GM21786 (cell line): ENCODE data around the gene RHCE.
"Not testable (repeated sequence)": the region's sequence is repeated elsewhere in the genome, so short reads cannot be mapped to it uniquely, and the experiment has no call there.

Experiments used
- ATAC-seq: cut with Tn5 transposase; IDR thresholded peaks from one replicate; pipeline ENCODE4 v1.9.1; 2021; ENCODE audit not compliant: unreplicated experiment

Gene RHCE

GRCh38 chr1:25402947-25403803 lies 17.4 kb downstream of the RHCE start:
- not testable (repeated sequence) for ATAC-seq

GRCh38 chr1:25398079-25398478 lies 22.5 kb downstream of the RHCE start:
- ATAC-seq, result not testable (repeated sequence)

- not testable (repeated sequence) for ATAC-seq
These were observed 23.1 kb downstream of the RHCE start for GRCh38 chr1:25397549-25397948.

DNA sequence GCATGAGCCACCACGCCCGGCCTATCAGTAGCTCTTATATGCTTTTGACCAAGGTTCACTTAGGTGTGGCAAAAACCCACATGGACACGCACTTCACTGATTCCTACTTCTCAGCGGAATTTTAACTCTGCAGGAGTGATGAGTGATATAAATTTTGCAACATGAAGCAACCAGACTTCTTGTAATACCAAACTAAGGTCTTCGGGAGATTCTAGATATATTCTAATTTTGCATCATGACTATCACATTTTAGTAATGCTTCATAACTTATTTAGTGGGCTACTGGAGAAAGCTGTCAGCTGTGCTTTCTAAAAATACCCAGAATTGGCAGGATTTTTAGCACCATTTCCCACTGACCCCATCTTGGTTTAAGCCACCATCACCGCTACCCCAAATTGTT lies 27.8 kb downstream of the RHCE start:
- no peak for ATAC-seq

DNA sequence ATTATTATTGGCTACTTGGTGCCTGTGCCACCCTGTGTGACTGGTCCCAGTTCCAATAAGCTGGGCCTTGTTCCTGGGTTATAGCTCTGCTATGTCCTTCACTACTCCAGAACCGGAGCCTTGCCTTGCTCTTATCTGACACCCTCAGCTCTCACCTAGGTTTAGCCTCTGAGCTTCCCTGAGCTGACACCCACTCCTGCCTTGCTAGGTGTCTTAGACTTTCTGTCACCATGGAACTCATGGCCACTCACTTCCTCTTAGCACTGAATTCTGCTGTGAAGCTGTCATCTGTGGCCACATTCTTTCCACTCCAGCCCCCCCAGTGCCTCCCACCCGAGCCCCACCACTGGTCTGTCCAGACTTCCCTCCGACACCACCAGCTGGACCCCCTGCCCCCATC lies 30.9 kb downstream of the RHCE start:
- not testable (repeated sequence) for ATAC-seq

- ATAC-seq, result not testable (repeated sequence)
These were observed 31.9 kb downstream of the RHCE start for GRCh38 chr1:25388691-25389090.

- not testable (repeated sequence) for ATAC-seq
These were observed 33.5 kb downstream of the RHCE start for GRCh38 chr1:25387096-25387495.

GRCh38 chr1:25383875-25384274 lies 36.8 kb downstream of the RHCE start:
- not testable (repeated sequence) for ATAC-seq

- not testable (repeated sequence) for ATAC-seq
These were observed 37.5 kb downstream of the RHCE start for GRCh38 chr1:25383090-25383489.

DNA sequence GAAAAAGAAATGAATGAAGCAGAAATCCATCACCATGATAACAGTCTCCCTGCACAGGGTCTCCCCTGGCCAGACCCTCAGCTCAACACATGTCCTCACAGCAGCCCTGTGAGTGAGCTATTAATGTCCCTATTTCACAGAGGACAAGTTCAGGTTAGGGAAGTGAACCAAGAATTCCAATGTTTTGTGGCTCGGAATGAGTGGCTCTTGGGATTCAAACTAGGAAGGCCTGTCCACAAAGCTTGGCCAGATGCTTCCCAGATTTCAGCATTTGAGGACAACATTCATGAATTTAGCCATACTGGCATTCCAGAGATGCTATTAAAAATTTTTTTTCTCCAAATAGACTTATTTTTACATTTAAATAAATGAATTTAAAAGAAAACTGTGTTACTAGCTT lies 38.1 kb downstream of the RHCE start:
- not testable (repeated sequence) for ATAC-seq

DNA sequence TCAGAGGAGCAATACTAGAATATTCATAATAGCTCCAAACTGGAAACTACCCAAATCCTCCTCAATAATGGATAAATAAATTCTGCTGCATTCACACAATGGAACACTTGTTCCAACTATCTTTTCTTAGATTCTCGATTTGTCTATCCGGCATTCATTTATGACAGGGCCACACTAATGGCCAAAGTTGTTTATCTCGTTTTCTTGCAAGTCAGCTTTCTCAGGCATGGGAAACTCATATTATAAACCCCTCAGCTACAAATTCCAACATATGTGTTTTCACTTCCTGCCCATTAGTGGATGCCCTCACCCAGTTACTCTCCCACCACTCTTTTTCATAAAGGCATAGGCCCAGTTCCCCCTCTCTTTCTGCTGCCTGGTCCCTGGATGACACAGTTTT lies 42.3 kb downstream of the RHCE start:
- not testable (repeated sequence) for ATAC-seq

GRCh38 chr1:25371757-25372156 lies 48.9 kb downstream of the RHCE start:
- ATAC-seq, result not testable (repeated sequence)

- ATAC-seq, result not testable (repeated sequence)
These were observed 50.8 kb downstream of the RHCE start for GRCh38 chr1:25369691-25370271.

DNA sequence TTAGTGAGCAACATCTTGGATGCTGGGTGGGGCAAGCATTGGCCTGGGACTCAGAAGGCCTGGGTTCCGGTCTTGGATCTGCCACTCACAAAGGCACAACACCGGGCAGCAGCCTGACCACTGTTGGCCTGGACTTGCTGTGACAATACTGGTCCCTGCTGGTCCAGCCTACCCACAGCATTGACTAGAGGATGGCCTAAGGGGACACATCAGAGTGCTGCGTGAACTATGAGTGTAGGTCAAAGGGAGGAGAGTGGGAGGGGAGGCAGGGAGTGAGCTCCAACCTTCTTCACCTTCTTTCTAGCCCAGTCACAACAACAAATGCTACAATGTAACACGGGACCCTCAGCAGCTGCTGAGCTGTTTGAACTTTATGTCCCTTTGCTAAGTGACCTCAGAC lies 51.4 kb downstream of the RHCE start:
- no peak for ATAC-seq

DNA sequence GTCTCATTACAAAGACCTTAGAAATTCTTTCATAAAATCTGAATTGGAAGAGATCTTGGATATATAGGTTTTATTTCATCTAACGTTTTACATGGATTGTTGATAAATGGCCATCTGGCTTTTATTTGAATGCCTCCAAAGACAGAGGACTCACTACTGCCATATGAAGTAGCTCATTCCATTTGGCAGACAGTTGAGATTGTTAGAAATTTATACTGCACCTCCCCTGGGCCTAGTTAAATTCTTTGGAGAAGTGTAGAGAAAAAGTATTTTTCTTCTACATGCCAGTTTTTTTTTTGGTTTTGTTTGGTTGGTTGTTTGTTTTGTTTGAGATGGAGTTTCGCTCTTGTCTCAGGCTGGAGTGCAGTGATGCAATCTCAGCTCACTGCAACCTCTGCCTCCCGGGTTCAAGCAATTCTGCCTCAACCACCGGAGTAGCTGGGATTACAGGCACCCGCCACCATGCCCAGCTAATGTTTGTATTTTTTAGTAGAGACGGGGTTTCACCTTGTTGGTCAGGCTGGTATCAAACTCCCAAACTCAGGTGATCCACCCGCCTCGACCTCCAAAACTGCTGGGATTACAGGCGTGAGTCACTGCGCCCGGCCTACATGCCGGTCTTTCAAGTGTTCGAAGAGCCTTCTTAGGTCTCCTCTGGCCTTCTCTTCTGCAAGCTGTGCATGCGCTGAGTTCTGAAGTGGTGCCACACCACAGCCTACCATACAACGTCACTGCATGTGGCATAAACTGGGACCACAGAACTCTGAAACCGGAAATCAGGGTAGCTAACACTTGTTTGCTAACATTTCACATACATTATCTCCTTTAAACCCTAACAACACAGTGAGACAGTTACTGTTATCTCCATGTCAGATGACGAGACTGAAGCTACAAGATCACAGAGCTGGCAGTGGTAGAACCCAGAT lies 57.7 kb downstream of the RHCE start:
- ATAC-seq, result not testable (repeated sequence)

DNA sequence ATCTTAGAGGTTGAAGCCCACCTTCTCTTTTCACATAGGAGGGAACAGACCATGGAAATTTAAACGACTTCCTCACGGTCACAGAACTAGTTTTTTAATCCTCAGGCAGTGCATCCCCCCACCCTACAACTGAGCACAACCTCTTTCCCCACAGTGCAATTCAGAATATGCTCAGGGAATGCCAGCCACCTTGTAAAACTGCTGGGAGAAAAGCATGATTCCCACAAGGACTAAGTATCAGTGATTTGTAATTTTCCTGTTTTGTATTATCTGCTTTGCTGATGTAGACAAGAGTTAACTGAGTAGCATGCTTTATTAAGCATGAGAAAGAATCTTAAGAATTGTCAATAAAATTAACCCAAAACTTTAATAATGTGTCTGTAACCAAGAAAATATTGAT lies 58.7 kb downstream of the RHCE start:
- no peak for ATAC-seq

- ATAC-seq, result no peak
These were observed 59.7 kb downstream of the RHCE start for GRCh38 chr1:25360596-25361581.

GRCh38 chr1:25356848-25357247 lies 63.8 kb downstream of the RHCE start:
- no peak for ATAC-seq

DNA sequence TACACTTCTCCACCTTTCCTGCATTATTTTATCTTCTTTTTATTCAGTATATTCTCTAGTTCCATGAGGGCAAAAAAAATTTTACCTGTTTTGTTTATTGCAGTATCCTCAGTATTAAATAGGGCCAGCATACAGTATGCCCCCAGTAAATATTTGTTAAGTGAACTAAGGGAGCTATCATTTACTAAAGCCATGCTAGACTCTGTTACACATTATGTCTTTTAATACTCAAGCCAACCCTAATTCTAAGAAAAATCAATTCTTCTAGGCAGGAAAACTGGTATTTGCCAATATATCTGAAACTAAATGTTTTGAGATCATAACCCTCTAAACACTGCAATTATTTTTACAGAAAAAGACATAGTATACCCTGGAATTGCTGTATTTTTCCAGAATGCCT lies 64.2 kb downstream of the RHCE start:
- ATAC-seq, result no peak

- no peak for ATAC-seq
These were observed 64.7 kb downstream of the RHCE start for GRCh38 chr1:25355841-25356395.
